Lower leg skin (tissue), 3 donors: ENCODE results near the gene AGPS.

Source experiments
- POLR2A ChIP-seq, 2 donors: fragments of 450-650 bp; IDR thresholded peaks; one replicate each; pipeline ENCODE4 v1.6.1; 2016 to 2017; ENCODE audit warnings: antibody characterized with exemption in 2 of 2, mild to moderate bottlenecking in 1 of 2, moderate library complexity in 1 of 2
- TF ChIP-seq, protein P1 (sequence below), 3 donors: fragments of 450-650 bp; IDR thresholded peaks; one replicate each; pipeline ENCODE4 v1.5.1; 2016; ENCODE audit warnings: antibody characterized with exemption in 3 of 3, mild to moderate bottlenecking in 3 of 3, moderate library complexity in 2 of 3

DNA sequence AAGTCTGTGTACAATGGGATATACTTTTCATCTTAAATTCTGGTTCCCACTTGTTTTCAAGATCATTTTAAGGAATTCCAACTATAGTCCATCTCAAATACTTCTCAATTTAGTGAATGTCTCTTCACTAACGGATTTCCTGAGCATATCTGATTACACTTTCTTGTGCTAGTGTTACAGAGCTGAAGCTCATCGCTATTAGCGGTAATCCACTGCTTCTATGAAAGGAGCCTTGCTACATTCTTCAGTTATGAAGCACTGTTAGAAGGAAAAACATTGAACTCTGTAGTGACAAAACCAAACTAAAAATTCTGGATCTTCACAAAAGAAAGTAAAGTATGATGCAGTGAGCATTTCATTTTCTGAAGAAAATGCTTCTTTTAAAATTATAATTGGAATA, 72.0 kb downstream of the AGPS start:
- TF ChIP-seq POLR2A (IDR thresholded peaks at IDR 0.05) = no peak
- TF ChIP-seq, protein P1, sequence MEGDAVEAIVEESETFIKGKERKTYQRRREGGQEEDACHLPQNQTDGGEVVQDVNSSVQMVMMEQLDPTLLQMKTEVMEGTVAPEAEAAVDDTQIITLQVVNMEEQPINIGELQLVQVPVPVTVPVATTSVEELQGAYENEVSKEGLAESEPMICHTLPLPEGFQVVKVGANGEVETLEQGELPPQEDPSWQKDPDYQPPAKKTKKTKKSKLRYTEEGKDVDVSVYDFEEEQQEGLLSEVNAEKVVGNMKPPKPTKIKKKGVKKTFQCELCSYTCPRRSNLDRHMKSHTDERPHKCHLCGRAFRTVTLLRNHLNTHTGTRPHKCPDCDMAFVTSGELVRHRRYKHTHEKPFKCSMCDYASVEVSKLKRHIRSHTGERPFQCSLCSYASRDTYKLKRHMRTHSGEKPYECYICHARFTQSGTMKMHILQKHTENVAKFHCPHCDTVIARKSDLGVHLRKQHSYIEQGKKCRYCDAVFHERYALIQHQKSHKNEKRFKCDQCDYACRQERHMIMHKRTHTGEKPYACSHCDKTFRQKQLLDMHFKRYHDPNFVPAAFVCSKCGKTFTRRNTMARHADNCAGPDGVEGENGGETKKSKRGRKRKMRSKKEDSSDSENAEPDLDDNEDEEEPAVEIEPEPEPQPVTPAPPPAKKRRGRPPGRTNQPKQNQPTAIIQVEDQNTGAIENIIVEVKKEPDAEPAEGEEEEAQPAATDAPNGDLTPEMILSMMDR (IDR thresholded peaks at IDR 0.05) = no peak
